NCI-H2107 treated with DMSO at 0.1 percent for 48 hours (cell line): ENCODE results near the gene MED16.
"Not testable (repeated sequence)": the region's sequence is repeated elsewhere in the genome, so short reads cannot be mapped to it uniquely, and the experiment has no call there.

Experiments used
- DNase-seq: peaks from one replicate; lab custom pipeline; 2025; ENCODE audit not compliant: unreplicated experiment; lab: John Stamatoyannopoulos, UW

The MED16 gene

DNA sequence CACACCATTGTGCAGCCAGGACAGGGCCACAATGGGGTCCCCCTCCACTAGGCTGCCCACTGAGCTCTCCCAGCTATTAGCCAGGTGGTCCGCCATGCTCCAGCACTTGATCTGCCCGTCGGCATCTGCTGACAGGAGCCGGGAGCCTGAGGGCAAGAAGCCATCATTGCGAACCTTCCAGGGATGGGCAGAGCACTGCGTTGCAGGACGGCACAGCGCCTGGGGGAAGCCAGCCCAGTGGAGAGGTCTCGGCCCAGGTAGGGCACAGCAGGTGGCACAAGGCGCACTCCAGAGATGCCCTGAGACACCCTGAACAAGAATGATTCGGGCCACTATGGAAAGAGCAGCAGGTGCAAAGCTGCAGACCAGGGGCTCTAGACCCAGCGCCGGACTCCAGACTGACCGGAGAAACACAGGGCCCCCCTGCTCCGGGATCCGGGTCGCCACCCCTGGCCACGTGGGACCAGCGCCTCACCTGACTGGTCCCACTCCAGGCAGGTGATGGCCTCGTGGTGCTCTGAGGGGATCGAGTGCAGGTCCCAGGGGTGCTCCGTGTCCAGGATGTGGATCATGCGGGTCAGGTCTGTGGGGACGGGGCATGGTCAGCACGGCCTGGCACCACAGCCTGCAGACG is 3.2 kb downstream of the MED16 start:
- DNase-seq = no peak

DNA sequence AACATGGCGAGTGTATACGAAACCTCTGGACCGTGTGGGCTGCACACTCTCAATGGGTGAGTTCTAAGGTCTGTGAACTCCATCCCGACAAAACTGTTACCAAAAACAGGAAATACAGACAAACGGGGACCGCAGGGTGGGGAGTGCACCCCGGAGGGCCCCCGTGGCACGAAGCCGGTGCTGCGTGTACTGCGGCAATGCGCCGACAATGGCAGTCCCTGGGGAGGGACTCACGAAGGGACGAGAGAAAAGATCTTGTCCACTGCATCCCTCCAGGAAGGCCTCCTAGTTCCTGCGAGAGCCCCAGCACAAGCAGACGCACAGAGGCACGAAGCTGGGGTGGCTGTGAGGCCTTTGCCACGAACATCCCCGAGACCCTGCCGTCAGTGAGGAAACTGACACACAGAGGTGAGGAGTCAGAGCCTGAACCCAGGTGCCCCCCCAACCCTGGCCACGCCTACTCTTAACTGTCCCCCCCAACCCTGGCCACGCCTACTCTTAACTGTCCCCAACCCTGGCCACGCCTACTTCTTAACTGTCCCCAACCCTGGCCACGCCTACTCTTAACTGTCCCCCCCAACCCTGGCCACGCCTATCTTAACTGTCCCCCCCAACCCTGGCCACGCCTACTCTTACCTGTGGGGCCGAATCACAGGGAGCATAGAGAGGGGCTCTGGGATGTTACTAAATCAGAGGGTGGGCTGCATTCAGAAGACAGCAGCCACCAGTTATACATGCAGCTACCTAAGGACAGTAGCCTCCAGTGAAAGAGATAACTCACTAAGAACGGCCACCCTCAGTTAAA is 4.2 kb downstream of the MED16 start:
- no peak for DNase-seq

DNA sequence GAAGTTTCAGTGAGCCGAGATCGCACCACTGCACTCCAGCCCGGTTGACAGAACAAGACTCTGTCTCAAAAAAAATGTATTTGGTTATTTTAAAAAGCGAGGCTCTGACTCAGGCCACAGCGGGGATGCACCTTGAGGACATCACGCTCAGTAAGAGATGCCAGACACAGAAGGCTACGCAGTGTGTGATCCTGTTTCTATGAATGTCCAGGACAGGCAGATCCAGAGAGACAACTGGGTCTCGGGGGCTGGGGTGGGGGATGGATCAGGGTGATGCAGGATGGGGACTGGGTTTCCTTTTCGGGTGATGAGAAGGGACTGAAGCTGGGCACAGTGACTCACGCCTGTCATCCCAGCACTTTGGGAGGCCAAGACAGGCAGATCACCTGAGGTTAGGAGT is 5.4 kb downstream of the MED16 start:
- DNase-seq = no peak

DNA sequence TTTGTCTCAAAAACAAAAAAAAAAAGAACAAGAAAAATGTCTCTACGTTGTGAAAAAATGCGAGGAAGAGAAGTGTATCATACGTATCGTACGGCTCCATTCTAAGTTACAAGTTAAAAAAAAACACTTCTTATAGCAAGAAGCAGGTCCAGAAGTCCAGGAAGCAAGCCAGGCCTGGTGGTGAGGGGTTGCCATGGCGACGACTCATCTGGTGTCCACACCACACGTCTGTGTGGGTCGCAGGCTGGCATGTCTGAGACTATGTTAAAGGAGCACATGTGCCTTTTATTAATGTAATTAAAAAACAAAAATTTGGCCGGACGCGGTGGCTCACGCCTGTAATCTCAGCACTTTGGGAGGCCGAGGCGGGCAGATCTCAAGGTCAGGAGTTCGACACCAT is 5.9 kb downstream of the MED16 start:
- DNase-seq = no peak

DNA sequence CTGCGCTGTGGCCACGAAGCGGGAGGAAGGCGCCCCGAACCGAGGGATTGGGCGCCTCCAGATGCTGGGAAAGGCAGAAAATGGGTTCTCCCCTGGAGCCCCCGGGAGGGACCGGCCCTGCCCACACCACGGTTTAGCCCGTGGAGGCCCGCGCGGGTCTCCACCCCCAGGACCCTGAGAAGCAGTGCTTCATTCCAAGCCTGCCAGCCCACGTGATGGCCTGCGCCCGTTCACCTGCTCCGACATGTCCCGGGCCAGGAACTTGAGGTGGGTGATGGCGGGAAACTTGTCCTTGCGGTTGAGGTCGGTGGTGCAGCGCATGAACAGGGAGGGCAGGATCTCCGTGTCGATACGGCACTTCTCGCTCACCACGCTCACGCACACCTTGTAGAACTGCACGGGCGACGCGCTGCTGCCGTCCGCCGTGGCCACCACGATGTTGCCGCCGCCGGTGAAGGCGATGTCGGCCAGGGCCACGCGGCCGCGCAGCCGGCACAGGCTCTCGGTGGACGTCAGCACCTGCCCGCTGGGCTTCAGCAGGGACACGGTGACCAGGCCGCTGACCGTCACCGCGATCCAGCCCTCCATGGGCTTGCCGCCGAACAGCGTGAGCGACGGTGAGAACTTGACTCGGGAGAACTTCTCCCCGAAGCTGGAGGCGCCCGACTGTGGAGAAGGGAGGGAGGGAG is 7.3 kb downstream of the MED16 start:
- DNase-seq = no peak

DNA sequence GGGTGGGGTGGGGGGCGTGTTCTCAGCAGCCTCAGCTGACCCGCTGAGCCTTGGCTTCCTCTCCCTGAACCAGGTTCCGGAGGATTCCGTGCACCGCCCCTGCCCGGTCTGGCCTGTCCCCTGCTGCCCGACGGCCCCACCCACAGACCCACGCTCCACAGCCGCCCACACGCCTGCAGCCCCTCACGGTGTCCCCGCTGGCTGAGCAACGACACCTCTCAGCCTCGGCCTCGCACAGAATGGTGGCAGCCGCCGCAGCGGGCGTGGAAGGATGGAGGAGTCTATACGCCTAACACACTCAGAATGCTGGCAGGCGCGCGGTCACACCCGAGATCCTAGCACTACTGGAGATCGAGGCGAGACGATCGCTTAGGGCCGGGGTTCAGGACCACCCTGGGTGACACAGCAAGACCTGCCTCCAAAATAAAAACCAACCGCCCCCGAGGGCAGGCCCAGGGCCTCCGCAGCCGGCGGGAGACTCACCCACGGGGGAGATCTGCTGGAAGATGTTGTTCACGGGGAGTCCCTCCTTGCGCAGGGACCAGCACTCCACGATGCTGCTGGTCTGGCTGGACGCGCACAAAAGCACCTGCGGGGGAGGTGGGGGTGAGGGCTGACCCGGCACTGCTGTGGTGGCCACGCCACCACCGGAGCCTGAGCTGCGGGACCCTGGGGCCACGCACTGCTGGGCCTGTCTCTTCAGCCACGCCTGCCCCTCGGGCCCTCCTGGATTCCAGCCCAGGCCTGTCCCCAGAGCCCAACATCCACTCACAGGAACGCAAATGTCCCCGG is 8.4 kb downstream of the MED16 start:
- no peak for DNase-seq

DNA sequence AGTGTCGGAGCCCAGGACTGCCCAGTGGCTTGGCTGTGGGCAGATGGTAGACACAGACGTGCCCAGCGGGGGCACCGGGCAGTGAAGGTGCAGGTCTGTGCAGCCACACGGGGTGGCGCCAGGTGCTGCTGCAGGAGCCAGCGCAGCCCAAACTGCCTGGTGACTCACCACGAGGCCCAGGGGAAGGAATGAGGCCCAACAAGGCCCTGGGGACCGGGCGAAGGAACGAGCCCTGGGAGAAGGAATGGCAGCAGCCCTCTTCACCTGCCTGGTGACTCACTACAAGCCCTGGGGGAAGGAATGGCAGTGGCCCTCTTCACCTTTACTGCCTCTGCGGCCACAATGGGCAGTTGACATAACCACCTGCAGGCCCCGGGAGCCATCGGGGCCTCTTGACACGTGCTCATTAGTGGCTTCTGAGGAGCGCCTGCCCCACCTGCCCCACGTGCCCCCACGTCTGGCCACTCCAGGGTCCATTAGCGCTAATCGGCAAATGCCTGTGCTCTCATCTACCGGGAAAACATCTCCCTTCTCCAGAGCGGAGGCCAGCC is 9.3 kb downstream of the MED16 start:
- DNase-seq = peak; percentile 49

DNA sequence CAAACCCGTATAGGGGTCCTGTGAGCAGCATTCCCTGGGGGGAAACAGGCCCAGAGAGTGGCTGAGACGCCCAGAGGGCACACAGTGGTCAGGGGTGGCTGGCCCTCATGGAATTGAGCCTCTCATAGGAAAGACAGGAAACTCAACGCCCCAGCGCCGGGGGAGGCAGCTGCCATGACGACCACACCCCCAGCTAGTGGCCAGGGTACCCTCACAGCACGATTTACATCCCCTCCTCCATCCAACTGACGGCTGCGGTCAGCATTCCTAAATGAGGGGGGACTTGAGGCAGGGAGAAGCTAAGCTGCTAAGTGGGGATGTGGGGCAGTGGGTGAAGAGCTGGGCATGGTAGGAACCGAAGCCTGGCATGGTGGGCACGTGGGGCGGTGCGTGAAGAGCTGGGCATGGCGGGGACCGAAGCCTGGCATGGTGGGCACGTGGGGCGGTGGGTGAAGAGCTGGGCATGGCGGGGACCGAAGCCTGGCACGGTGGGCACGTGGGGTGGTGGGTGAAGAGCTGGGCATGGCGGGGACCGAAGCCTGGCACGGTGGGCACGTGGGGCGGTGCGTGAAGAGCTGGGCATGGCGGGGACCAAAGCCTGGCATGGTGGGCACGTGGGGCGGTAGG is 10.0 kb downstream of the MED16 start:
- DNase-seq = no peak

DNA sequence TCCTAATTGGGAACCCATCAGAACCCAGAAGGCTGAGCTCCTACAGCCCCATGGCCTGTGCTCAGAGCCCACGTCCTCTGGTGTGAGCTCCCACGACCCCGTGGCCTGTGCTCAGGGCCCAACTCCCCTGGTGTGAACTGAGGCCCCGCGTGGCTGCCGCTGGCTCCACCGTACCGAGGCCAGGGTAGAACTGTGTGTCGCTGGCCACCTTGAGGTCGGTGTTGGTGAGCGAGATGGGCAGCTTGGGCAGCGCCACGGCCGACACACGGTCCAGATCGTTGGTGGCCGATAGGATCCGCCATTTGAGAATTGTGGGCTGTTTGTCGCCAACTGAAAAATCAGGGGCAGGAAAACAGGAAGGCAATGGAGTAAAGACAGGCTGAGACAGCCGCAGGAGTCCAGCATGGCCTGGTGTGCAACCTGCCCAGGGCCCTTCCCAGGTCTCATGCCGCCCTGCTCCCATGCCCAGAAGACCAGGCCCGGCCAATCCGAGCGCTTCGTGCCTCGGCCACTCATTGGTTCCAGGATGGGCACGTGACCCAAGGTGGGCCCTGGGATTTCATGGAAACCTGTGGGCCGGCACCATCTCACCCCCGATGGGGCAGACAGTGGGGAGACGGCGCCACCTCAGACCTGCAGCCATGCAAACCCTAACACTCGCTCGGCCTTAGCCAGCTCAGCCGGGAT is 11.5 kb downstream of the MED16 start:
- no peak for DNase-seq

DNA sequence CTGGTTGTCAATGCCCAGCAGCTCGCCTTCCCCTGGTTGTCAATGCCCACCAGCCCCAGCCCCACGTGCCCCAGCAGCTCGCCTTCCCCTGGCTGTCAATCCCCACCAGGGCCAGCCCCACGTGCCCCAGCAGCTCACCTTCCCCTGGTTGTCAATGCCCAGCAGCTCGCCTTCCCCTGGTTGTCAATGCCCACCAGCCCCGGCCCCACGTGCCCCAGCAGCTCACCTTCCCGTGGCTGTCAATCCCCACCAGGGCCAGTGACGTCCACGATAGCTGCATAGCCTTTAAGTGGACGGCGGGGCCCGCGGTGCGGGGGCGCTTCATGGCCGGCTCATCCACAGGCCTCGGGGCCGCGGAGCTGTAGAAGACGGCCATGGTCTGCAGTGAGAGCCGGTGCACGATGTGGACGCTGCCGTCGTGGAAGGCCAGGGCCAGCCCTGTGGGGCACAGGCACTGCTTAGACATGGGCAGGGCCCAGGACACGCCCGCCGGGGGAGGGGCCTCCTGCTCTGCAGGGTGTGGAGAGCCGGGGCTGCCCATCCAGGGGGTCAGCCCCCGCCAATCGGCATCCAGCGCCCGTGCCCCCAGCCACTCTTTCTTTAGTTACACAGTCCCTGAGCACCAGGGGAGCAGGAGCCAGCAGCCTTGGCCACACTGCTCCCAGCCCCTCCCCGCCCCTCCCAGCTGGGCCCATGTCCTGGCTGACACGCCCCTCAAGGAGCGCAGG is 13.1 kb downstream of the MED16 start:
- no peak for DNase-seq

DNA sequence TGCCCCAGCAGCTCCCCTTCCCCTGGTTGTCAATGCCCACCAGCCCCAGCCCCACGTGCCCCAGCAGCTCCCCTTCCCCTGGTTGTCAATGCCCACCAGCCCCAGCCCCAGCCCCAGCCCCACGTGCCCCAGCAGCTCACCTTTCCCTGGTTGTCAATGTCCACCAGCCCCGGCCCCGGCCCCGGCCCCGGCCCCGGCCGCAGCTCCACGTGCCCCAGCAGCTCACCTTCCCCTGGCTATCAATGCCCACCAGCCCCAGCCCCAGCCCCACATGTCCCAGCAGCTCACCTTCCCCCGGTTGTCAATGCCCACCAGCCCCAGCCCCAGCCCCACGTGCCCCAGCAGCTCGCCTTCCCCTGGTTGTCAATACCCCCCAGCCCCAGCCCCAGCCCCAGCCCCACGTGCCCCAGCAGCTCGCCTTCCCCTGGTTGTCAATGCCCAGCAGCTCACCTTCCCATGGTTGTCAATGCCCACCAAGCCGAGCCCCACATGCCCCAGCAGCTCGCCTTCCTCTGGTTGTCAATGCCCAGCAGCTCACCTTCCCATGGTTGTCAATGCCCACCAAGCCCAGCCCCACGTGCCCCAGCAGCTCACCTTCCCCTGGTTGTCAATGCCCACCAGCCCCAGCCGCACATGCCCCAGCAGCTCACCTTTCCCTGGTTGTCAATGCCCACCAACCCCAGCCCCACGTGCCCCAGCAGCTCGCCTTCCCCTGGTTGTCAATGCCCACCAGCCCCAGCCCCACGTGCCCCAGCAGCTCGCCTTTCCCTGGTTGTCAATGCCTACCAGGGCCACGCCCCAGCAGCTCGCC is 14.0 kb downstream of the MED16 start:
- DNase-seq = not testable (repeated sequence)

DNA sequence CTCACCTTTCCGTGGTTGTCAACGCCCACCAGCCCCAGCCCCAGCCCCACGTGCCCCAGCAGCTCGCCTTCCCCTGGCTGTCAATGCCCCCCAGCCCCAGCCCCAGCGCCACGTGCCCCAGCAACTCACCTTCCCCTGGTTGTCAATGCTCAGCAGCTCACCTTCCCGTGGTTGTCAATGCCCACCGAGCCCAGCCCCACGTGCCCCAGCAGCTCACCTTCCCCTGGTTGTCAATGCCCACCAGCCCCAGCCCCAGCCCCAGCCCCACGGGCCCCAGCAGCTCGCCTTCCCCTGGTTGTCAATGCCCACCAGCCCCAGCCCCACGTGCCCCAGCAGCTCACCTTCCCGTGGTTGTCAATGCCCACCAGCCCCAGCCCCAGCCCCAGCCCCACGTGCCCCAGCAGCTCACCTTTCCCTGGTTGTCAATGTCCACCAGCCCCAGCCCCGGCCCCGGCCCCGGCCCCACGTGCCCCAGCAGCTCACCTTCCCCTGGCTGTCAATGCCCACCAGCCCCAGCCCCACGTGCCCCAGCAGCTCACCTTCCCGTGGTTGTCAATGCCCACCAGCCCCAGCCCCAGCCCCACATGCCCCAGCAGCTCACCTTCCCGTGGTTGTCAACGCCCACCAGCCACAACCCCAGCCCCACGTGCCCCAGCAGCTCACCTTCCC is 14.9 kb downstream of the MED16 start:
- not testable (repeated sequence) for DNase-seq

DNA sequence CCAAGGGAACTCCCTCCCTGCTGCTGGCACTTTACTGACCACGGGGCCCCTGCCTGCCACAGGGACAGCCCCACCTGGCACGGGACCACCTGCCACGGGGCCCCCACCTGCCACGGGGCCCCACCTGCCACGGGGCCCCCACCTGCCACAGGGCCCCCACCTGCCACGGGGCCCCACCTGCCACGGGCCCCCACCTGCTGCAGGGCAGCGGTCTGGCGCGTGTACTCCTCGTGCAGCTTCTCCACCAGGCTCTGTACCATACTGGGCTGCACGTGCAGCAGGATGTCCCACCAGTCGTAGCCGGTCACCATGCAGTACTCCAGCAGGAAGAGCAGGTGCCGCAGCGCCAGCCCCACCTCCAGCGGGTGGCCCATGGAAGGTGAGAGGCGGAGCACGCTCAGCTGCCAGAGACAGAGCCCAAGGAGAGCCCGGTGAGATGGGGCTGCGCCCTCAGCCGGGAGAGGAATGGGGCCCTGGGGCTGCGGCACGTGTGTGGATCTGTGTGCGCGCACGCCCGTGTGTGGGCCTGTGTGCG is 16.1 kb downstream of the MED16 start:
- peak; percentile 57 for DNase-seq

DNA sequence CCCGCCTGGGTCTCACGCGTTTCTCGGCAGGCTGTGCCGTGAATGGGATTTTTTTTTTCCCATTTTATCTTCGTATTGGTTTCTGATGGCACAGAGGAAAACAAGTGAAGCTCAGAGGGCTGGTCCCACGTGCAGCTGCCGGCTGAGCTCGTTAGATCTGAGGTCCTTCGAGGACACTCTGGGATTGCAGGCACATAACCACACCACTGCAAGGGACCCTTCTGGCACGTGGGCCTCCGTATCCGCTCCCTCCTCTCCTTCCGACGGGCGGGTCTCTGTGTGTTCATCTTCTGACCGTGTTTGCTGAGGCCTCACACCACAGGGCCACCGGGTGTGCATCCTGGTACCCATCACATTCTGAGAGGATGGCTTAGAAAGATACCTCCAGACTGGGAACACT is 16.9 kb downstream of the MED16 start:
- DNase-seq = no peak

DNA sequence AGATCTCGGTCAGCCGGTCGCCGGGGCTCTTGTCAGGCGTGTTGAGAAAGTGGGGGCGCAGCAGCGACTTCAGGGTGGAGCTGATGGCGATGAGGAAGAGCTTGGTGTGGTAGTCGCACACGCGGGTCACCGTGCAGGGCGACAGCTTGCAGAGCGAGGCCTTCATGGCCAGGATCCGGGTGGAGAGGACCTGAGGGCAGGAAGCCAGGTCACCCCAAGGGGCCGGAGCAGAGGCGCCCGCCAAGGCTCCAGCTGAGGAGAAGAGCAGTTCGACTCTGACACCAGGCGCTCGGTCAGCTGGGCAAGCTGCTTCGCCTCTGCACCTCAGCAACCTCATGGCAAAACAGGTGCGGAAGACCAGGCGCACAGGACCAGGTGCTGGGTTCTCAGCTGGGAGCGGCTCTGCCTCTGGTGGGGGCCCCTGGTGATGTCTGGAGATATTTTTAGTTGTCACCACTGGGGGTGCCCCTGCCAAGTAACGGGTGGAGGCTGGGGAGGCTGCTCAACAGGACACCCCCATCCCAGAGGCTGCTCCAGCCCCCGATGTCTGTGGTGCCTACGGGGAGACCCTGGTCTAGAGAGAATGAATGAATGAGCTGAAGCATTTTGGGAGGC is 17.6 kb downstream of the MED16 start:
- DNase-seq = no peak

DNA sequence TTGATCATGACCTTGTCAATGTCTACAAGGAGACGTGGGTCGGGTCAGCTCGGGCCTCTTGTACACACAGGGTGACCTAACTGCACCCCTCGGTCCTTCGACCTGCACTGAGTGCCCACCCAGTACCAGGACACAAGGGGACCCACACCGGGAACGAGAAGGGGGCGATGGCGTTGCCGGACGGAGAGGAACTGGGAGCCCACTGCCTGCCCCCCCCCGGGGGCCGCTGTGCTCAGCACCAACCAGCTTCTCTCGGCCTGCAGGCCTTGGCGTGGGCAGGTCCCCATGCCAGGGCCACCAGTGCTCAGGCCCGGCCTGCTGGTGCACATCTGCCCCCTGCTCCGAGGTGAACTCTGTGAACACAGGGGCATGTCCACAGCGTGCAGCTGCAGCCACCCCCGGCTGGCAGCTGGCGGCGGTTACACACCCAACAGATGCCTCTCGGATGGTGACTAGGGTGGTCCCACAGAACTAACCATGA is 19.4 kb downstream of the MED16 start:
- no peak for DNase-seq

DNA sequence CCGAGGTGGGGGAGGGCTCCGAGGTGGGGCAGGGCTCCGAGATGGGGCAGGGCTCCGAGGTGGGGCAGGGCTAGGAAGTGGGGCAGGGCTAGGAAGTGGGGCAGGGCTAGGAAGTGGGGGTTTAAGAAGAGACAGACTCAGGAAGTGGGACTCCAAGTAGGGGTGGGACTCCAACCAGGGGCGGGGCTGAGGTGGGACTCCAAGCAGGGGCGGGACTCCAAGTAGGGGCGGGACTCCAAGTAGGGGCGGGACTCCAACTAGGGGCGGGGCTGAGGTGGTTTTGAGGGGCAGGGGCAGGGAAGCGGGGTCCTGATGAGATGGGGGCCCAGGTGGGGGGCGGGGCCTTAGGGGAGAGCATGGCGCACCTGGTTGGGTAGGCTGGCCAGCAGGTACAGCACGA is 19.9 kb downstream of the MED16 start:
- DNase-seq = no peak
